AG04450 (cell line): ENCODE results near the gene FILIP1L. TPM values are rescaled to one million over a fixed set of nuclear protein-coding genes. Genes with fewer than 3 reads are reported as not detected.

Source experiments
- CTCF ChIA-PET: fragments of 300-600, 350-600 bp; formaldehyde crosslinking; extraction: SDS; loops from one replicate; lab custom pipeline; 2022; ENCODE audit warnings: antibody characterized with exemption, inconsistent platforms; lab: Charles Lee
- POLR2A ChIA-PET: fragments of 350-600 bp; formaldehyde crosslinking; extraction: SDS; loops from one replicate; lab custom pipeline; 2021; ENCODE audit warnings: antibody characterized with exemption, inconsistent platforms; lab: Yijun Ruan, JAX
- DNase-seq: peaks from one replicate; pipeline ENCODE4 v3.0.0-alpha.2; 2011; ENCODE audit warnings: low read depth, low spot score
- H3K27ac ChIP-seq: one replicate; pipeline ENCODE4 v1.5.1; 2012; ENCODE audit warnings: low read depth, low read length, control low read depth
- H3K27me3 ChIP-seq: one replicate; pipeline ENCODE4 v1.6.0; 2012; ENCODE audit warnings: low read length; ENCODE audit not compliant: control insufficient read depth, insufficient read depth
- H3K4me3 ChIP-seq: 2 replicates; pipeline ENCODE4 v1.5.1; 2011; ENCODE audit warnings: mild to moderate bottlenecking, low read depth, low read length, control low read depth
- H3K9me3 ChIP-seq: 2 replicates; pipeline ENCODE4 v1.5.1; 2012; ENCODE audit warnings: low read length; ENCODE audit not compliant: control insufficient read depth, insufficient read depth
- polyA plus RNA-seq: library from polyadenylated mRNA; depleted of rRNA; stranded (reverse); fragments of >200 nt; gene quantifications from 2 replicates; pipeline ENCODE4 v1.2.3, GENCODE V29; 2011
- TF ChIP-seq, protein P1 (sequence below): IDR thresholded peaks from 2 replicates; pipeline ENCODE4 v1.5.1; 2011; ENCODE audit warnings: low read depth, low read length, control low read depth, inconsistent platforms

Gene FILIP1L
- polyA plus RNA-seq, 1 experiment = 75.5 TPM

DNA sequence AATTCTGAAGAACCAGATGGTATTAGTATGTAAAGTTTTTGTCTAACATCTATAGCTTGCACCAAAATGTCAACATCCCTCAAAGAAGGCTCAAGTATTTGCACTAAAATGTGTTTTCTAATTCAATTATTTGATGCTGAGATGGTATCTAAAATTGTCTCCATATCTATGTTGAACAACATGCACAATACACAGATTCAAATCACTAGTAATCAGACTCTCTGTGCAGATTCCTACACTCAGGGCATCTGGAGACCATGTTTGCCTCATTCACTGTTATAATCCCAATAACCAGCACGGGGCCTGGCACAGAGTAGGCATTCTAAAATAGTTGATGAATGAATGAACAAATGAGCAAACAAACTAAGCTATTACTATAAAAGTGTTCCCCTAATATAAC is 2.6 kb downstream of the FILIP1L start:
- TF ChIP-seq, protein P1, sequence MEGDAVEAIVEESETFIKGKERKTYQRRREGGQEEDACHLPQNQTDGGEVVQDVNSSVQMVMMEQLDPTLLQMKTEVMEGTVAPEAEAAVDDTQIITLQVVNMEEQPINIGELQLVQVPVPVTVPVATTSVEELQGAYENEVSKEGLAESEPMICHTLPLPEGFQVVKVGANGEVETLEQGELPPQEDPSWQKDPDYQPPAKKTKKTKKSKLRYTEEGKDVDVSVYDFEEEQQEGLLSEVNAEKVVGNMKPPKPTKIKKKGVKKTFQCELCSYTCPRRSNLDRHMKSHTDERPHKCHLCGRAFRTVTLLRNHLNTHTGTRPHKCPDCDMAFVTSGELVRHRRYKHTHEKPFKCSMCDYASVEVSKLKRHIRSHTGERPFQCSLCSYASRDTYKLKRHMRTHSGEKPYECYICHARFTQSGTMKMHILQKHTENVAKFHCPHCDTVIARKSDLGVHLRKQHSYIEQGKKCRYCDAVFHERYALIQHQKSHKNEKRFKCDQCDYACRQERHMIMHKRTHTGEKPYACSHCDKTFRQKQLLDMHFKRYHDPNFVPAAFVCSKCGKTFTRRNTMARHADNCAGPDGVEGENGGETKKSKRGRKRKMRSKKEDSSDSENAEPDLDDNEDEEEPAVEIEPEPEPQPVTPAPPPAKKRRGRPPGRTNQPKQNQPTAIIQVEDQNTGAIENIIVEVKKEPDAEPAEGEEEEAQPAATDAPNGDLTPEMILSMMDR = no peak
- CTCF ChIA-PET = interaction anchor here (0.9 kb wide), 1 partner anchor 21 kb away, joined by 3 read pairs; no protein-coding TSS in a partner anchor
- no peaks in the 10 kb centered on the region for H3K9me3 ChIP-seq
- no peak overlapping the region for H3K4me3 ChIP-seq
- H3K27me3 ChIP-seq = no peaks in the 10 kb centered on the region
- H3K27ac ChIP-seq = no peak overlapping the region
- POLR2A ChIA-PET = no interaction called here
- DNase-seq = no peak

DNA sequence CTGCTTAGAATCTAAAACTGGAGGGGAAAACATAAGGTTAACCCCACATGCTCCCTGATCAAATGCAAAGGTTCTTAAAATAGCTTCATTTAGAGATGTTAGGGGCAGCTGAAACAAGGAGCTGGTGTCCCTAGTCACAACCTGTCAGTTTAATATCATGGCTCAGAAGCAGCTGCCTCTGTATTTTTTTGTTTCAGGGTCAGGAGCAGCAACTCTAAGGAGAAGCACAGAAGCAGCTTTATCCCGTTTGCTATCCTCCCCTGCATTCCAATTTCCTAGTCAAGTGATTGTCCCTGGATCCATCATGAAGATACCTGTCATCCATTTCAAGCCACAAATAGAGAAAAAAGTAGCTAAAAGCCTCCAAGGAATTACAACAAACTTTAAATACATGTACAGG is 4.1 kb downstream of the FILIP1L start:
- Histone ChIP-seq H3K4me3 (no peak overlapping the region), H3K27ac (no peak overlapping the region), H3K9me3 (no peaks in the 10 kb centered on the region), H3K27me3 (no peaks in the 10 kb centered on the region)
- POLR2A ChIA-PET = no interaction called here
- CTCF ChIA-PET = interaction anchor here (1.3 to 1.5 kb wide), 2 partner anchors 21 to 41 kb away, joined by 3 to 4 read pairs; no protein-coding TSS in a partner anchor
- DNase-seq = no peak
- TF ChIP-seq, protein P1 = no peak

DNA sequence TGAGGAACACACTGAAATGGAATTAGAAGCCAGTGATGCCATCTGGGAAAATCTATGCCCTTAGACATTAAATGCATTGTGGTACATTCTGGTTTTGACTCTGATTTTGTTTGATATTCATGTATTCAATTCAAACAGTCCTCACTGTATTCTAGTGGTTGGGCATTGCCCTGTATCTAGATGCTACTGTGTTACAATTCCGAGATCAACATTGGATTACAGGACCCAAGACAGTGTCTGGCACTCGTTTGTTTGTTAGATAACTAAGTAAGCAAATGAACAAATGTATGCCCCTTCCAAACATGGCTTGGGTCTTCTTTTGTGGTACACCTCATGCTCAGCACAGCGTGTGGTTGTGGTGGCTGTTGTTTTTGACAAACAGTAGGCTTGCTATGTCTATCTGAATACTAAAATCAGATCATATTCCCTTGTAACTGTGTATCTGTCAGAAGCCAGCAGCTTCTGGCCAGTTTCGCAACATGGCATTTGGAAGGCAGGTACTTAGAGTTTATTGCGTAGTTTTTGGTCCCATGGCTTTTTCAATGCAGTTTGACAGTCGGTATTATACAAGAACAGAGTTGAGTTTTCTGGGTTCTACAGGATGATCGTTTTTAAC is 5.7 kb downstream of the FILIP1L start:
- TF ChIP-seq, protein P1 = no peak
- Histone ChIP-seq H3K4me3 (no peak overlapping the region), H3K9me3 (no peaks in the 10 kb centered on the region), H3K27me3 (no peaks in the 10 kb centered on the region), H3K27ac (no peak overlapping the region)
- POLR2A ChIA-PET = no interaction called here
- DNase-seq = no peak
- CTCF ChIA-PET = no interaction called here

DNA sequence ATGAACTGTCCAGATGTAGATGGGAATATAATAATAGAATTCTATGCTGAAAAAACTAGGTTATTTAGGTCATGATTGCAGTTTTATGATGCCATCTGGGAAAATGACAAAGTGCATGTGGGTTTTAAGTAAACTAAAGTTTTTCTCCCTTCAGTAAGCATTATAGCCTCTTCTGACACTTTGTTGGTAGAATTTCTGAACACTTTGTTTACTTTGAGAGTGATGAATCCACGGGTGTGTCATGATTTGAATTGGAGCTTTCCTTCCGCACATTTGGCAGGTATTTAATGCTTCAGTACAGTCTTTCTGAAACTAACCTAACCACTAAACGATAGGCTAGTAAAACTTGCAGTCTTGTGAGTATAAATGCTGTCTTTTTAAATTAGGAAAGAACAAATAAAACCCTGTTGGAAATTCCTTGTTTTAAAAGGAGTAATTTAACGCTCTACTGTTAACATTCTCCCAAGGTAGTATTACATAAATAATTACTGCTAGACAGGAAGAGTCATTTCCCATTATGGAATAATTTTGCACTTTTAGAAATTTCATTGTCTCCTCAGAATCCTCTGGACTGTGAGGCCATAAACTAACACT is 7.0 kb downstream of the FILIP1L start:
- CTCF ChIA-PET = no interaction called here

More for the DNA sequence above, 7.0 kb downstream of the FILIP1L start:
- TF ChIP-seq, protein P1 = no peak
- Histone ChIP-seq H3K9me3 (no peaks in the 10 kb centered on the region), H3K27me3 (no peaks in the 10 kb centered on the region), H3K27ac (no peak overlapping the region), H3K4me3 (no peak overlapping the region)
- POLR2A ChIA-PET = no interaction called here
- DNase-seq = no peak
